H9 (cell line): ENCODE measurements around the gene ABCA4. TPM values are rescaled to one million over a fixed set of nuclear protein-coding genes. Genes with fewer than 3 reads are reported as not detected.

Source experiments
- DNase-seq: peaks from one replicate; pipeline ENCODE4 v3.0.0-alpha.2; 2017
- H2AFZ ChIP-seq: one replicate; pipeline ENCODE4 v1.6.1; 2013; ENCODE audit warnings: mild to moderate bottlenecking, low read length, control low read depth, moderate library complexity
- H2AK5ac ChIP-seq: 2 replicates; pipeline ENCODE4 v1.6.1; 2013; ENCODE audit warnings: low read length, control low read depth, mixed read lengths; ENCODE audit not compliant: insufficient read length
- H2BK120ac ChIP-seq: one replicate; pipeline ENCODE4 v1.6.1; 2013; ENCODE audit warnings: low read depth, mild to moderate bottlenecking, low read length, control low read depth, inconsistent platforms; ENCODE audit not compliant: poor library complexity, severe bottlenecking
- H2BK12ac ChIP-seq: 2 replicates; pipeline ENCODE4 v1.6.1; 2013; ENCODE audit warnings: low read length, control low read depth, mixed read lengths, low read depth; ENCODE audit not compliant: insufficient read length
- H2BK15ac ChIP-seq: 2 replicates; pipeline ENCODE4 v1.6.1; 2013; ENCODE audit warnings: low read depth, low read length, control low read depth
- H2BK20ac ChIP-seq: one replicate; pipeline ENCODE4 v1.6.1; 2013; ENCODE audit warnings: low read depth, mild to moderate bottlenecking, low read length, control low read depth, inconsistent platforms; ENCODE audit not compliant: poor library complexity, severe bottlenecking
- H2BK5ac ChIP-seq: 2 replicates; pipeline ENCODE4 v1.6.1; 2013; ENCODE audit warnings: low read length, control low read depth, mixed read lengths; ENCODE audit not compliant: insufficient read length
- H3K14ac ChIP-seq: 2 replicates; pipeline ENCODE4 v1.6.1; 2013; ENCODE audit warnings: low read length, control low read depth; ENCODE audit not compliant: insufficient read depth
- H3K18ac ChIP-seq: 2 replicates; pipeline ENCODE4 v1.6.1; 2013; ENCODE audit warnings: low read depth, mild to moderate bottlenecking, mixed read lengths, low read length, control low read depth; ENCODE audit not compliant: insufficient read length
- H3K23ac ChIP-seq: 2 replicates; pipeline ENCODE4 v1.6.1; 2013; ENCODE audit warnings: low read length, control low read depth, mixed read lengths, low read depth; ENCODE audit not compliant: insufficient read length
- H3K23me2 ChIP-seq: 2 replicates; pipeline ENCODE4 v1.6.1; 2013; ENCODE audit warnings: low read depth, mild to moderate bottlenecking, mixed read lengths, low read length, control low read depth; ENCODE audit not compliant: insufficient read length, poor library complexity, severe bottlenecking
- H3K27ac ChIP-seq: 2 replicates; pipeline ENCODE4 v1.5.1; 2013; ENCODE audit warnings: low read length, control low read depth, mixed read lengths, low read depth; ENCODE audit not compliant: insufficient read length
- H3K27me3 ChIP-seq: 2 replicates; pipeline ENCODE4 v1.6.1; 2013; ENCODE audit warnings: low read length, control low read depth, inconsistent platforms; ENCODE audit not compliant: insufficient read depth
- H3K4ac ChIP-seq: 2 replicates; pipeline ENCODE4 v1.6.1; 2013; ENCODE audit warnings: low read depth, mild to moderate bottlenecking, control low read depth, inconsistent platforms, low read length, moderate library complexity
- H3K4me1 ChIP-seq: 2 replicates; pipeline ENCODE4 v1.6.1; 2013; ENCODE audit warnings: low read length, control low read depth, inconsistent platforms; ENCODE audit not compliant: insufficient read depth
- H3K4me2 ChIP-seq: 2 replicates; pipeline ENCODE4 v1.6.1; 2013; ENCODE audit warnings: low read length, control low read depth, mixed read lengths; ENCODE audit not compliant: insufficient read length, insufficient read depth
- H3K56ac ChIP-seq: 2 replicates; pipeline ENCODE4 v1.6.1; 2013; ENCODE audit warnings: low read depth, mild to moderate bottlenecking, mixed read lengths, low read length, control low read depth; ENCODE audit not compliant: insufficient read length
- H3K79me1 ChIP-seq: 2 replicates; pipeline ENCODE4 v1.6.1; 2013; ENCODE audit warnings: low read depth, mild to moderate bottlenecking, moderate library complexity, low read length, control low read depth, inconsistent platforms; ENCODE audit not compliant: insufficient read depth, poor library complexity, severe bottlenecking
- H3K79me2 ChIP-seq: 2 replicates; pipeline ENCODE4 v1.6.1; 2013; ENCODE audit warnings: low read length, control low read depth, inconsistent platforms; ENCODE audit not compliant: insufficient read depth
- H3K9ac ChIP-seq: 2 replicates; pipeline ENCODE4 v1.6.1; 2013; ENCODE audit warnings: low read length, control low read depth, mixed read lengths; ENCODE audit not compliant: insufficient read length; ENCODE audit errors: extremely low read depth
- H3K9me3 ChIP-seq: one replicate; pipeline ENCODE4 v1.6.1; 2013; ENCODE audit warnings: low read depth, low read length, inconsistent platforms; ENCODE audit not compliant: control insufficient read depth
- H3T11ph ChIP-seq: one replicate; pipeline ENCODE4 v1.6.1; 2013; ENCODE audit warnings: mild to moderate bottlenecking, low read length, control low read depth, inconsistent platforms
- H4K20me1 ChIP-seq: one replicate; pipeline ENCODE4 v1.6.1; 2013; ENCODE audit not compliant: control insufficient read depth, insufficient read length, insufficient read depth
- H4K5ac ChIP-seq: 2 replicates; pipeline ENCODE4 v1.6.1; 2013; ENCODE audit warnings: low read depth, mild to moderate bottlenecking, mixed read lengths, low read length, control low read depth; ENCODE audit not compliant: insufficient read length
- H4K8ac ChIP-seq: replicated peaks from 2 replicates; pipeline ENCODE4 v1.6.1; 2013; ENCODE audit warnings: low read length, control low read depth, mixed read lengths, low read depth; ENCODE audit not compliant: insufficient read length
- H4K91ac ChIP-seq: 2 replicates; pipeline ENCODE4 v1.6.1; 2013; ENCODE audit warnings: low read depth, mild to moderate bottlenecking, moderate library complexity, mixed read lengths, low read length, control low read depth; ENCODE audit not compliant: insufficient read length
- H3K27ac Mint-ChIP-seq, 3 experiments: 2 replicates in 2 of 3; 3 replicates in 1 of 3; pipeline ENCODE4 v1.8.0; 2020 to 2021; ENCODE audit warnings: mixed read lengths in 3 of 3, mild to moderate bottlenecking in 1 of 3, moderate library complexity in 1 of 3
- H3K27me3 Mint-ChIP-seq: 2 replicates; pipeline ENCODE4 v1.8.0; 2021; ENCODE audit warnings: low read depth, mild to moderate bottlenecking, moderate library complexity, mixed read lengths
- H3K36me3 Mint-ChIP-seq, 3 experiments: 2 replicates in 2 of 3; 3 replicates in 1 of 3; pipeline ENCODE4 v1.8.0; 2020 to 2021; ENCODE audit warnings: low read depth in 3 of 3, mixed read lengths in 3 of 3; ENCODE audit not compliant: insufficient read depth in 1 of 3
- H3K4me1 Mint-ChIP-seq, 2 experiments: 2 replicates each; pipeline ENCODE4 v1.8.0; 2020; ENCODE audit warnings: mixed read lengths in 2 of 2
- H3K4me3 Mint-ChIP-seq, 2 experiments: 2 replicates in 1 of 2; 3 replicates in 1 of 2; pipeline ENCODE4 v1.8.0; 2020 to 2021; ENCODE audit warnings: mild to moderate bottlenecking in 2 of 2, mixed read lengths in 2 of 2, moderate library complexity in 1 of 2
- H3K9me3 Mint-ChIP-seq, 2 experiments: 2 replicates in 1 of 2; 3 replicates in 1 of 2; pipeline ENCODE4 v1.8.0; 2020; ENCODE audit warnings: mild to moderate bottlenecking in 2 of 2, mixed read lengths in 2 of 2, moderate library complexity in 1 of 2
- WGBS: extraction: QIAGEN DNeasy Blood & Tissue Kit; methylation state at CpG from one replicate; pipeline ENCODE4 v1.1.7; 2013; ENCODE audit warnings: missing lambda C conversion rate, low lambda C conversion rate, mixed read lengths; ENCODE audit not compliant: insufficient read length; ENCODE audit errors: extremely low coverage; 5-methylcytosine and 5-hydroxymethylcytosine counted together
- total RNA-seq: library from RNA; stranded (reverse); gene quantifications from 2 replicates; pipeline ENCODE4 v1.2.1, GENCODE V29; 2021
- TF ChIP-seq, protein P1 (sequence below): fragments of 200-600 bp; sonication (generic); conservative IDR thresholded peaks from 3 replicates; pipeline ENCODE4 v1.8.0; 2021; ENCODE audit warnings: antibody characterized with exemption, mild to moderate bottlenecking

ABCA4 gene
- total RNA-seq, 1 experiment from 2014 or later: not detected

GRCh38 chr1:94079080-94079940 lies 41.6 kb downstream of the ABCA4 start:
- no peak overlapping the region for H2AK5ac ChIP-seq
- no peaks in the 10 kb centered on the region for H3K23me2 ChIP-seq
- H4K20me1 ChIP-seq: no peaks in the 10 kb centered on the region
- H3K27me3 ChIP-seq: no peaks in the 10 kb centered on the region
- H3T11ph ChIP-seq: no peak overlapping the region
- no peak overlapping the region for H3K18ac ChIP-seq
- DNase-seq: no peak
- H4K91ac ChIP-seq: no peak overlapping the region
- Mint-ChIP-seq H3K4me1 (peaks cover 8 to 10% of the 10 kb centered on the region in 2 experiments; a peak in 3 of 4 replicates), H3K36me3 (no peaks in the 10 kb centered on the region), H3K27ac (no peak overlapping the region), H3K4me3 (no peak overlapping the region), H3K9me3 (no peaks in the 10 kb centered on the region), H3K27me3 (peaks cover 66% of the 10 kb centered on the region)
- H3K27ac ChIP-seq: no peak overlapping the region
- no peak overlapping the region for H3K56ac ChIP-seq
- H2AFZ ChIP-seq: no peak overlapping the region
- H2BK120ac ChIP-seq: no peak overlapping the region
- H3K9ac ChIP-seq: no peak overlapping the region
- H3K4me2 ChIP-seq: no peak overlapping the region
- no peaks in the 10 kb centered on the region for H3K9me3 ChIP-seq
- WGBS: no CpG with 5 or more reads among the region's 6 CpGs
- H3K23ac ChIP-seq: no peak overlapping the region
- TF ChIP-seq, protein P1, sequence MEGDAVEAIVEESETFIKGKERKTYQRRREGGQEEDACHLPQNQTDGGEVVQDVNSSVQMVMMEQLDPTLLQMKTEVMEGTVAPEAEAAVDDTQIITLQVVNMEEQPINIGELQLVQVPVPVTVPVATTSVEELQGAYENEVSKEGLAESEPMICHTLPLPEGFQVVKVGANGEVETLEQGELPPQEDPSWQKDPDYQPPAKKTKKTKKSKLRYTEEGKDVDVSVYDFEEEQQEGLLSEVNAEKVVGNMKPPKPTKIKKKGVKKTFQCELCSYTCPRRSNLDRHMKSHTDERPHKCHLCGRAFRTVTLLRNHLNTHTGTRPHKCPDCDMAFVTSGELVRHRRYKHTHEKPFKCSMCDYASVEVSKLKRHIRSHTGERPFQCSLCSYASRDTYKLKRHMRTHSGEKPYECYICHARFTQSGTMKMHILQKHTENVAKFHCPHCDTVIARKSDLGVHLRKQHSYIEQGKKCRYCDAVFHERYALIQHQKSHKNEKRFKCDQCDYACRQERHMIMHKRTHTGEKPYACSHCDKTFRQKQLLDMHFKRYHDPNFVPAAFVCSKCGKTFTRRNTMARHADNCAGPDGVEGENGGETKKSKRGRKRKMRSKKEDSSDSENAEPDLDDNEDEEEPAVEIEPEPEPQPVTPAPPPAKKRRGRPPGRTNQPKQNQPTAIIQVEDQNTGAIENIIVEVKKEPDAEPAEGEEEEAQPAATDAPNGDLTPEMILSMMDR: no peak
- no peaks in the 10 kb centered on the region for H3K4me1 ChIP-seq
- no peak overlapping the region for H2BK12ac ChIP-seq
- H2BK20ac ChIP-seq: no peak overlapping the region
- H3K79me1 ChIP-seq: no peaks in the 10 kb centered on the region
- no peak overlapping the region for H3K14ac ChIP-seq
- no peak overlapping the region for H4K5ac ChIP-seq
- H3K79me2 ChIP-seq: no peaks in the 10 kb centered on the region
- H4K8ac ChIP-seq: no peak overlapping the region
- H2BK5ac ChIP-seq: no peak overlapping the region
- H2BK15ac ChIP-seq: no peak overlapping the region
- H3K4ac ChIP-seq: no peak overlapping the region
